GM21825 (cell line): Measurements from ENCODE around the gene C1QTNF8.

Experiments used
- ATAC-seq: cut with Tn5 transposase; IDR thresholded peaks from one replicate; pipeline ENCODE4 v1.9.1; 2021; ENCODE audit warnings: mild to moderate bottlenecking, moderate library complexity; ENCODE audit not compliant: unreplicated experiment

C1QTNF8 gene

DNA sequence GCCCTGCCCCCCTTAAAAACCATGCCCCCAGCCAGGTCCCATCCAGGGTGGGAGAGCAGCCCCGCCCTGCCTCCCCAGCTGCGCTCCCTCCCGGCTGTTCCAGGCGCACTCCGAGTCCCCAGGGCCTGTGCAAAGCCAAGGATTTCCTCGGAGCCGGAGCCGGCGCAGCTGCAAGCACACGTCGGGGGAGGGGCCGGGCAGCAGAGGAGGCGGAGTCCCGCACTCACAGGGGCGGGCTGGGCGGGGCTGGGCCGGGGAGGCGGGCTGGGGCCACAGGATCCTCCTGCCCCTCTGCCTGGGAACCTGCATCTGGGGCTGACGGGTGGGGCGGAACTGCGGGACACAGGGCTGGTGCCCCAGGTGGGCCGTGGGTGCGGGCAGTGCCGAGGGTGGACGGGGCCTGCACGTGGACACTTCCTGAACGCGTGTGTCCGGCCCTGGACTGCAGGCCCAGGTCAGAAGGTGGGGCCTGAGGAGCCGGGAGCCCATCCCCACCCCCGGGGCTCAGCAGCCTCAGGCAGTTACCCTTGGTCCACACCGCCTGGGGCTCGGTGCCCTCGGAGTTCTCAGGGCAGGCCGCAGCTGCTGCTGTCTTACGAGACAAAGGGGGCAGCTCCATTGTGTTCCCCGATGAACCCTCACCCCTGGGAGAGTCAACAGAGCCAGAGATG lies 47.5 kb downstream of the C1QTNF8 start:
- no peak for ATAC-seq

DNA sequence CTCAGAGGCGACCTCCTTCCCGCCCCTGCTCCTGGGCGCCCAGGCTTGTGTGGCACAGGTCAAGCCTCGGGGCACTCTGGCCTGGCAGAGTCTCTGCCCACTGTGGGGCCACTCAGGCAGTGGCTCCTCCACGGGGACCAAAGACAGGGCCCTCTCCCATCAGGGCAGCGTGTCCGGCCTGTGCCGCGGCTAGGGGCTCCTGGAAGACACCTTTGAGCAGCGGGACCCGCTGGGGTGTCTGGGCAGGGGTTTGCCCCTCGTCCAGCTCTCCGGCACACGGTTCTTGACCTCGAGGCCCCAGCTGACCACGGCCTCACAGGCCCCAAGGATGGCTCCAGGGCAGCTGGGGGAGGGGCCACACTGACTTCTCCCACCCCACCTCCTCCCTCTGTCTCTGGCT lies 48.2 kb downstream of the C1QTNF8 start:
- ATAC-seq, result no peak

DNA sequence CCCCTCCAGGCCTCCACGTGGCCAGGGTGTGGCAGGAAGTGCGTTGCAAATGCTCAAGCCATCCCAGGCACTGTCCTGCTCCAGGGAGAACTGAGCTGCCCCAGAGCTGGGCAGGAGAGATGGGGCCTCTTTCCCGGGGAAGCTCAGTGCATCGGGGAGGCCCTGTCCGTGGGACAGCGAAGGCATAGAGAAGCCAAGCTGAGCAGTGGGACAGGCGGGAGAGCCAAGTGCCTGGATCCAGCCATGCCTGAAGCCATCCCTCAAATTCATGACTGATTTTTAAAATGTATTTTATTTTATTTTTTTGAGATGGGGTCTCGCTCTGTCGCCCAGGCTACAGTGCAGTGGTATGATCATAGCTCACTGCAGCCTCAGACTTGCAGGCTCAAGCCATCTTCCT lies 48.9 kb downstream of the C1QTNF8 start:
- ATAC-seq, result no peak

DNA sequence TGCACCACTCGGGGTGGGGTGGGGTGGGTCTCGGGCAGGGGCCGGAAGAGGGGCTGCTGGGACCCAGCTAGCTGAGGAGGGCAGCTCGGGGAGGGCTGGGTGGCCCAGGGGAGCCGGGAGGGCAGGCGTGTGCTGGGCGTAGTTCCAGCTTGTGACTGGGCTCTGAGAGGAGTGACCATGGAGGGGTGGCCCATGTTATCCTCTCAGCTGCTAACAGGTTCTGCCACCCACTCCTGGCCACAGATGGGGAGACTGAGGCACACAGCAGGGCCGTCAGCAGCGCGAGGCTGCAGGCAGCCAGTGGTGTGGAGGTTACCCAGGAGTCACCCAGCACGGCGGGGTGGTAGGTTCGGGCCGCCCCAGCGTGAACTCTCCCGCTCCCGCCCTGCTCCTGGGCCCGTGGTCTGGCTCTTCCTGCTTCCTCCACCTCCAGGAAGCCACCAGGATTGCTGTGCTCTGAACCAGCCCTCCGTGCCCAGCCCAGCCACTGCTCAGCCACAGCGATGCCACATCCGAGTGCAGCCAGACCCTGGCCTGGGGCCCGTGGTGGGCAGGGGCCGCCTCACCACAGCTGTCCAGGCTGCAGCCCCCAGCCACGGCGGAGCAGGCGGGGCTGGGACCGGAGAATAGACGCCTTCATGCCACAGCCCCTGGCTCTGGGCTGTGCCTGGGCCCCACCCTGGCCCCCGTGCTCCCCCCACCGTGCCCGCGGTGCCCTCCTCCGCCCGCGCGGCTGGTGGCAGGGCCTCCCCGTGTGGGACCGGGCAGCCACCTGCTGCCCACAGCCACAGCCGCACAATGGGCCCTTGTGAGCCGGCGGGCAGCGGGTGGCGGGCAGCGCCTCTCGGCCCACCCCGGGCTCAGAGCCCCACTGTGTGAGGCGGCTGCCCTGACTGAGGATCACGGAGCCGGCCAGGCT lies 49.8 kb downstream of the C1QTNF8 start:
- ATAC-seq, result no peak

DNA sequence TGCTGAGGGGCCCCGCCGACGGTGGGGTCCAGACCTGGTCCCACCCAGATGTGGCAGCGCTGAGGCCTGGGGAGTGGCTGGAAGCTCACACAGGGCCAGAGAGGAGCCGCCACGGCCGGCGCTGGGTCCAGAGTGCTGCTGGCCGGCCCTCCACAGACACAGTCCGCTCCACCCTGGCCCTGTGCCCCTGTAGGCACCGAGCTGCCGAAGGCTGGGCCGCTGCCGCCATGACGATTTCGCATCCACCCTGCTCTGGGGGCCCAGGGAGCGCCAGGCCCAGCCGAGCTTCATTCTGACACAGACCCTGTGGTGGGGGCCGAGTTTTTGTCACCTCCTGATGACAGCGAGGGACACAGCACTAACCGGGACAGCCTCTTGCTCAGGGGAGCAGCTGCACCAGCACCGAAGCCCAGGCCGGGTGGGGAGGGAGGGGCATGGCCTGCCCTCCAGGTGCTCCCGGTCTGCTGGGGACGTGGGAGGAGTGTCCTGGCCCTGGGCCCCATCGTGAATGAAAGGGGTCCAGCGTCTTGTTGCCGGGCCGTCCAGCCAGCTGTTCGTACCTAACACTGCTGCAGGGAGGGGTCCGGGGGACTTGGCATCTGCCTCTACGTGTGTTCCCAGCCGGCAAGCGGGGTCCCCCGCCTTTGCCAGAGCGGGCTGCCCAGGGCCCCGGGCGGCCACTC lies 50.6 kb downstream of the C1QTNF8 start:
- no peak for ATAC-seq

DNA sequence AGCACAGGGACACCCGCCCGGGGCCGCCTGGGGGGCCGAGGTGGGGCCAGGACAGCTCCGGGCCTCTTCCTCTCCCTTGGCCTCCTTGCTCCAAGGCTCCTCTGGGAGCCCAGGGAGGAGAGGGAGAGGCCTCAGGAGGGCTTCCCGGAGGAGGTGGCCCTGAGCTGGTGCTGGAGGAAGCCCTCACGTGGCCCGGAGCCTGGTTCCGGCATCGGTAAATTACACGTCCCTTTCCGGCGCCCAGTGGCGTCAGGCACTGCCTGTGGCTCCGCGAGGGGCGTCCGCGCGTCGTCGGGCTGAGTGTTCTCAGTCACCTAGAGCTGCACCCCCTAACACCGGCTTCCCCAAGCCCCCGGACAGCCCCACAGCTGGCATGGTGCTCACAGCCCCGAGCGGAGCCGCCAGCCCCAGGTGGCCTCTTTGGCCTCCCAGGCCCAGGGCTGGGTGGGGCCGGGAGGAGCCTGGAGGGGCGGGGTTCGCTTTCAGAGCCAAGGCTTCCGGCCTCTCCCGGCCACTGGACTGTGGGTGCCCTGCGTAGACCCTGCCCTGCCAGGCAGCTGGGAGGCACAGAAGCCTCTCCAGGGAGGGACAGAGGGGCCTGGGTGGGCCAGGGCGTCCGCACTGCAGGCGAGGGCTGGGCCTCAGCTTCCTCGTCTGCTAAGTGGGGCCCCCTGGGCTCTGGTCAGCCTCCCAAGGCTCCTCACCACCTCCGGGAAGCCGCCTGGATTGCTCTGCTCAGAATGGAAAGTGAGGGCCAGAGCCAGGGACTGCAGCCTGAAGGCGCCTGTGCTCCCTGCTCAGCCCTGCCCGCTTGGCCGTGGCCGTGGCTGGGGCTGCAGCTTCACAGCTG lies 51.4 kb downstream of the C1QTNF8 start:
- ATAC-seq, result no peak

DNA sequence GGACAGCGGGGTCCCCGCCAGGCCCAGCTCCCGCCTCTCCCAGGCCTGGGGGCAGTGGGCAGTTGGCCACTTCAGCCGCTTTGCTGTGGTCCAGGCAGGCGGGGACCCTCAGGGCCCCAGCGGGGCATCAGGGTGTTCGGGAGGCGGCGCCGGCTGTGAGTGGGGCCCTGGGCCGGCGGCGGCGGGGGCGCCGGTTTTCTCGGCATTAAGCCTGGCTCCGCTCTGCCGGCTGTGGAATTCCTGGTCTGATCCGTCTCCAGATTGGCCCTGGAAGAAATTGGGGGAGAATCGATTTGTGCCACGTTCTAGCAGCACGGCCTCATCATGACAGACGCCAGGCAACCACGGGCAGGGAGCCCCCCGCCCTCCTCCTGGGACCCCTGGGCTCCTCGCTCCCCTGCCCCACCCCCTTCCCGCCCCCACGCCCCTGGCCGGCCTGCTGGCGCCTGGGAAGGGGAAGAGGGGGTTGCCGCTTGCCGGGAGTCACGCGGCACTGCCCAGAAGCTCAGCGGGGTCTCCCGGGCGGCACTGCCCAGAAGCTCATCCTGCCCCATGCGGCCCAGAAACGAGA lies 52.1 kb downstream of the C1QTNF8 start:
- no peak for ATAC-seq

DNA sequence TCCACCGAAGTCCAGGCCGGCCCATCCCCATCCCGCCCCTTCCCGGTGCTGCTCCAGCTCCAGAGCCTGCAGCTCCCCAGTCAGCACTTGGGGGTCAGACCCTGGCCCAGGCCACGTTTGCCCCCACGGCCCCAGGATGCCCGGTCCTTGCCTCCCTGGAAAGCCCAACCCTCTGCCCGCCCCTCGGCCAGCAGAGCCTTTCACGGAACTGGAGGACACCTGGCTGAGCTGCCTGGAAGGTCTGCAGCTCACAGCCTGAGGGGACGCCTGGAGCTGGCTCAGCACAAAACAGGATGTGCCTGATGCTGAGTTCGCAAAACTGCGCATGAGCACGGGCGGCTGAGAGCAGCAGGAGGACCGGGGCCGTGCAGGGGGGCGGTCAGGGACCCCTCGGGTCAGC lies 53.2 kb downstream of the C1QTNF8 start:
- ATAC-seq, result no peak

DNA sequence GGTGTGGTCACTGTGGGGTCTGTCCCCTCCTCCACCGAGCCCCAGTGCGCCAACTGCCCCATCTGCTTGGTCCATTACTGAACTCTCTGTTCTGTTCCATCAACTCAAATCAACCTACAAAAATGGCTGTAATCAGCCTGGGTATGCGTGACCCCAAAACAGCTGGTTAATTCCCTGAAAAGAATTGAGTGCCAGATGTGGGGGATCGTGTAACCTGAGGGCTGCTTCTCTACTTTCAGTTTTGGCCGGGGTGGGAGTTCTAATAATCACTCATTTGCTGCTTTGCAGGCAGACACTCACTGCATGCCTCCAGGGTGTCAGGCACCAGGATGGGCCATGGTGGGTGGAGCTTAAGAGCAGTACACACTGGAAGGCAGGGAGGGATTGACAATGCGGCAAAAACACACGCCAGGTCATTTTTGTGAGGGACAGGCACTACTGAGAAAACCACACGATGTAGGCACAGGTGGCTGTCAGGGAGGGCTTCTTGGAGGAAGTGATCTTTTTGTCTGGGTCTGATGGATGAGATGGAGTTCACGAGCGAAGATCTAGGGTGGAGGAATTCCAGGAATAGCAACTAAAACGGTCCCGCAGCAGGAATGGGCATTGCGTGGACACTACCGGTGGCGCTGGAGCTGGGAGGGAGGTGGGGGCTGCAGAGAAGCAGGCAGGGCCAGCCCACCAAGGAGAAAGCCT lies 53.8 kb downstream of the C1QTNF8 start:
- ATAC-seq, result no peak

DNA sequence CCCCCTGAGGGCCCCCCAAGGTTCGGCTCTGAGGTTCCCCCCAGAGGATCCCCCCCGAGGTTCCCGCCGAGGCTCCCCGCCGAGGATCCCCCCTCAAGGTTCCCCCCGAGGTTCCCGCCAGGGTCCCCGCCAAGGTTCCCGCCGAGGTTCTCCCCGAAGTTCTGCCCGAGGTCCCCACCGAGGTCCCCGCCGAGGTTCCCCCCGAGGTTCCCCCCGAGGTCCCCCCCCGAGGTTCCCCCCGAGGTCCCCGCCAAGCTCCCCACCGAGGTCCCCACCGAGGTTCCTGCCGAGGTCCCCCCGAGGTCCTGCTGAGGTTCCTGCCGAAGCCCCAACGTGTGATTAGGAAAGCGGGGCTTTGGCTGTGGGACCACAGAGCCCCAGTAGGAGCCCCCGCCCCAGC lies 55.7 kb downstream of the C1QTNF8 start:
- no peak for ATAC-seq

DNA sequence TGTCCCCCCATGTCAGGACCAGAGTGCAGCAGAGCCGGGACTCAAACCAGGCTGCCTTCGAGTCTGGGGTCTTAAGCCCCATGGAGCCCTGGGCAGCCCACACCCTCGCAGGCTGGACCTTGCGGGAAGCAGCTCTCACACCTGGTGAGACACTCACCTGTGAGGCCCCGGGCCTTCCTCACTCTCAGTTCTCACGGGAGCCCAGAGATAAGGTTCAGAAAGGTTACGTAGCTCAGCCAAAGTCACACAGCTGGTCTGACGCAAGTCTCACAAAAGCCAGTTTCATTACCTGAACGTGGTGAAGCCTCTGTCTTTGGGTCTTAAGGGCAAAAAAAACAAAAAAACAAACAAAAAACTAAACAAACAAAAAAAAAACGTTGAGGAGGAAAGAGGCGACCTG lies 56.3 kb downstream of the C1QTNF8 start:
- ATAC-seq, result no peak

DNA sequence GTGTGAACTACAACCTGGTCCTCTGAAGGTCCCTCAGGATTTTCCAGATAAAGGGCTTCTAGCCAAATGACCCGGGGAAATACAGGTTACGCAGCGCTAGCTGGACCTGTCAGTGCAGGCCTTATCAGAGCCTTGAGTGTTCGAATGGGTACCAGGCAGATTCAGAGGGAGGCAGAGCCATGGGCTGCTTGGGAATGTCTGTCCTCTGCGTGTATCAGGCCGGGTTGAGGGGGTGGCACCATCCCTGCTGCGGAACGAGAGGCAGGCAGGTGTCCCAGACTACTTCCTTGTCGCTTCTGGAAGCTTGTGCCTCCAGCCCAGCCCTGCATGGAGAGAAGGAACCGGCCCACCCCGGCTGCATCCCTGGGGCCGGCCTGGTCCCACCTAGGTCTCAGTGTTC lies 57.1 kb downstream of the C1QTNF8 start:
- no peak for ATAC-seq
